Liver (tissue), 3 donors: ENCODE data around the gene TOM1L2.
A peak's percentile ranks its signal among the peaks of the same experiment; 100 is the strongest.

Experiments used
- ATF3 ChIP-seq: IDR thresholded peaks from 2 replicates; pipeline ENCODE4 v1.6.1; 2016; ENCODE audit warnings: antibody characterized with exemption
- CTCF ChIP-seq: fragments of 150-350 bp; IDR thresholded peaks from 2 replicates; pipeline ENCODE4 v1.5.1; 2017; ENCODE audit warnings: improper control_type of control experiment, low read depth, low read length; ENCODE audit not compliant: missing input control
- GABPA ChIP-seq, 2 donors: IDR thresholded peaks in 1 of 2; conservative IDR thresholded peaks in 1 of 2; 2 replicates each; pipeline ENCODE4 v1.6.1; 2016; ENCODE audit warnings: antibody characterized with exemption in 2 of 2, mild to moderate bottlenecking in 1 of 2, moderate library complexity in 1 of 2
- HNF4G ChIP-seq: IDR thresholded peaks from 2 replicates; pipeline ENCODE4 v1.6.1; 2016; ENCODE audit warnings: antibody characterized with exemption
- JUND ChIP-seq, 2 donors: IDR thresholded peaks; 2 replicates each; pipeline ENCODE4 v1.6.1; 2016; ENCODE audit warnings: antibody characterized with exemption in 2 of 2
- MAX ChIP-seq: IDR thresholded peaks from 2 replicates; pipeline ENCODE4 v1.6.1; 2016; ENCODE audit warnings: antibody characterized with exemption
- RAD21 ChIP-seq, 2 donors: IDR thresholded peaks; 2 replicates each; pipeline ENCODE4 v1.6.1; 2016; ENCODE audit warnings: antibody characterized with exemption in 2 of 2, mild to moderate bottlenecking in 2 of 2
- REST ChIP-seq: IDR thresholded peaks from 2 replicates; pipeline ENCODE4 v1.6.1; 2016; ENCODE audit warnings: antibody characterized with exemption, mild to moderate bottlenecking
- RXRA ChIP-seq, 2 donors: IDR thresholded peaks; 2 replicates each; pipeline ENCODE4 v1.6.1; 2017 to 2018; ENCODE audit warnings: antibody characterized with exemption in 2 of 2, mild to moderate bottlenecking in 1 of 2
- SP1 ChIP-seq: IDR thresholded peaks from 2 replicates; pipeline ENCODE4 v1.6.1; 2018; ENCODE audit warnings: antibody characterized with exemption, mild to moderate bottlenecking
- TAF1 ChIP-seq: conservative IDR thresholded peaks from 2 replicates; pipeline ENCODE4 v1.6.1; 2016; ENCODE audit warnings: antibody characterized with exemption, mild to moderate bottlenecking
- YY1 ChIP-seq: IDR thresholded peaks from 2 replicates; pipeline ENCODE4 v1.6.1; 2016; ENCODE audit warnings: antibody characterized with exemption, mild to moderate bottlenecking
- ZBTB33 ChIP-seq: IDR thresholded peaks from 2 replicates; pipeline ENCODE4 v1.6.1; 2016; ENCODE audit warnings: antibody characterized with exemption
- donor health status: healthy.
- donor health status: healthy.

GRCh38 chr17:17810084-17810894 lies 161.9 kb downstream of the TOM1L2 start:
- no peak for TF ChIP-seq RAD21 (IDR thresholded peaks at IDR 0.05)
- TF ChIP-seq REST, result no peak
- no peak for TF ChIP-seq CTCF
- TF ChIP-seq MAX, result no peak
- no peak for TF ChIP-seq HNF4G
- no peak for TF ChIP-seq JUND (IDR thresholded peaks at IDR 0.05)
- no peak for TF ChIP-seq GABPA (IDR thresholded peaks at IDR 0.05 in 1 of 2, conservative IDR thresholded peaks at IDR 0.05 in 1 of 2)
- TF ChIP-seq RXRA (IDR thresholded peaks at IDR 0.05), result no peak
- no peak for TF ChIP-seq YY1
- TF ChIP-seq ZBTB33, result no peak
- peak; percentile 11 for TF ChIP-seq SP1
- no peak for TF ChIP-seq ATF3
- no peak for TF ChIP-seq TAF1
